HG03521 (cell line): ENCODE results near the gene C5.
A peak's percentile ranks its signal among the peaks of the same experiment; 100 is the strongest.

Experiments used
- ATAC-seq: cut with Tn5 transposase; IDR thresholded peaks from one replicate; pipeline ENCODE4 v1.9.1; 2021; ENCODE audit warnings: mild to moderate bottlenecking, moderate library complexity; ENCODE audit not compliant: unreplicated experiment

The C5 gene

GRCh38 chr9:120927269-120928014 is 122.6 kb downstream of the C5 start:
- no peak for ATAC-seq

DNA sequence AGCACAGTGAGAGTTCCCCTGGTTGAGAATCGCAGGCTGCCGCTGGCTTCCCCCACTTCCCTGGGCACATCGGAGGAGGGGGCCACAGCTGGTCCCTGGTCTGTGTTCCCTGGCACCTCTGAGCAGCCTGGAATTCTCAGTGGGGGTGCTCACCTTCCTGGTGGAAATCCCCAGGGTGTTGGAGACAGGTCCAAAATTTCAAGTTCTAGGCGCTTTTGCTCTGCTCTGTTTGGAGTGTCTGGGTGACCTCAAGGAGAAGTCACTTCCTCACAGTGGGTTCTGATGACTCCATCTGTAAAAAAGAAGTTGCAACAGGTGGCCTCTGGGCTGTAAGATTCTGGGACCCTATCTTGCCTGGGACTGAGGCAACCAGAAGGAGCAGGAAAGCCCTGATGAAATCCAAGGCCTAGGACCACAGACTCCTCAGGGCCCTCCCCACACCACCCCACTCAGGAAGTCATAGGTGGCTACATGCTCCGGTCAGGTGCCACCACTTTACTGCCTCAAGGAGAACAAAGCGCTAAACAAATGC is 123.6 kb downstream of the C5 start, which contains the start of gene TRAF1:
TRAF1 (minus strand) TSS at position 400 of the 532 bp plus-strand sequence. CDS start 721 bp downstream, outside the sequence.
- peak; percentile 17 for ATAC-seq

DNA sequence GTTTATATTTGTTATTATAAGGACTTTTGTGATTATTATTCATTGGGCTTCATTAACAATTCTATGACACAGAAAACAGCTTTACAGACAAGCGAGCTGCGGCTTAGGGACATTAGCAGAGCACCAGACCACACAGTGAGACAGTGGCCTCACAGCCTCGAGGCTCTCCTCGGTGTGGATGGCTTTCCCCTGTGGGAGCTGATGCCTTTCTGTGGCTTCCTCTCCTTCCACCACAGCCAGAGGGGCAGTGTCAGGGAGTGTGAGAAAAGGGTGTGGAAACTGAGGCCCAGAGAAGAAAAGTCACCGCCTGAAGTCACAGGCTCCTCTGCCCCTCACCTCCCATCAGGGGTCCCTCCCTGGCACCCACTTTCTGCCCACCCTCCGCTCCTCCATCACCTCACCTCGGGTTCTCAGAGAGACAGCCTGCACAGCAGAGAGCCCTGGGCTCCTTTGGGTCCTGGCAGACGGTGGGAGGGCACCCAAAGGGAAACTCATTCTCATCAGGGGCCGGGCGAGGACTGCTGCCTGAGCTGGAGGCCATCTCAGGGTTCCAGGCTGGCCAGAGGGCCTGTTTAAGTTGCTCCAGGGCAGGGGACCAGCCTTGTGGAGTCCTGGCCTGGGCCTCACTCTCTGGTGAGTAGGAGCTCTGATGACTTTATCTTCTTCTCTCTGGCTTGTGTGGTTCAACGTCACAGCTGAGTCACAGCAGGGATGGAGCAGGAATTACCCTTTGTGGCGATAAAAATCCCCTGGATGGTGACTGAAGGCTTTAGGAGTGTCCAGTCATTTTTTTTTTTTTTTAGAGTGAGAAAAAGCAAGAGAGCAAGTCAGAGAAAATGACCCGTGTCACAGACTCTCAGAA is 124.3 kb downstream of the C5 start:
- ATAC-seq = peak; percentile 29

GRCh38 chr9:120924698-120925534 is 125.2 kb downstream of the C5 start:
- ATAC-seq = no peak

GRCh38 chr9:120923620-120924328 is 126.3 kb downstream of the C5 start:
- ATAC-seq = no peak

DNA sequence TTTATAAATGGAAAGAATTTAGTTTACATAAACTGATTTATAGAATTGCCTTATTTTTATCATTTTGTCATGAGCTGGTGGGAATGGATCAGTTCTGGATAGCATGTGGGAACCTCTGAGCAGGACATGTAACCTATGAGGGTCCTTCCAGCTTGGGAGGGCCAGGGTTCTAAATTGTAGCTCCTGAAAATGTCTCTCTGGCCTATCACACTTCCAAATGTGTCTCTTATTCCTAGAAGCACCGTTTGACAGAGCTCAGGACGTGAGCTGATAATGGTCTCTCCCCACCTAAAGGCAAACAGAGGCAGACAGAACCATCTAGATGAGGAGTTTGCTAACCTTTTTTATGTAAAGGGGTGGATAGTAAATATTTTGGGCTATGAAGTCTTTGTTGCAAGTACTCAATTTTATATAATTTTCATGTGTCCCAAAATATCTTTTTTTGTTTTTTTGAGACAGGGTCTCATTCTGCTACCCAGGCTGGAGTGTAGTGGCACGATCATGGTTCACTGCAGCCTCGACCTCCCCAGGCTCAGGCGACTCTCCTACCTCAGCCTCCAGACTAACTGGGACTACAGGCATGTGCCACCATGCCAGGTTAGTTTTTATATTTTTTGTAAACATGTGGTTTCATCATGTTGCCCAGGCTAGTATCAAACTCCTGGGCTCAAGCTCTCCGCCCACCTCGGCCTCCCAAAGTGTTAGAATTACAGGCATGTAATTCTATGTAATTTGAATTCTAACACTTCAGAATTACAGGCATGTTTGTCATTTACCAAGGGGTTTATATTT is 127.5 kb downstream of the C5 start:
- no peak for ATAC-seq

DNA sequence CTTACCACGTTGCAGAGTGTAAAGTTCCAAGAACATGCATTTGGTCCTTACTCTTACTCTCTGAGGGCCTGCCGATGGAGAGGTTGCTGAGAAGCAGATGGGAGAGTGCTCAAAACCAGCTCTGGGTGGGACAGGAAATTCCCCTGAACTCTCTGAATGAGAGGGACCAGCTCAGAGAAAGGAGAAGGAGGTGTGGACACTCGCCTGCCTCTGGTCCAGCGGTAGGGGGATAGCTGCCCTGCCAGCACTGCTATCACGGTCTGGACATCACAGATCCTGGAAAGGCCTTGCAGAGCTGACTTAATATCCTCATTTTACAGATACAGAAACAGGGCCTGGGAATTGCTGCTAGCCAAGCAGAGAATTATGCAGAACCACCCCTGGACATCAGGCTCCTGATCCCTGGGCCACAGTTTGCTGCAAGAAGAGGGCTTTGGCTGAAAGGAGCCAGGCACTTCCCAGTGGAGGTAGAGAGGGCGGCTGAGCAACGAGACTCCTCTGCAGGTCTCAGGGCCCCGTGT is 128.4 kb downstream of the C5 start:
- ATAC-seq = no peak

- ATAC-seq = no peak
Observed at GRCh38 chr9:120920806-120921178, 129.3 kb downstream of the C5 start.

GRCh38 chr9:120919843-120920805 is 130.0 kb downstream of the C5 start:
- no peak for ATAC-seq

GRCh38 chr9:120918931-120919842 is 130.9 kb downstream of the C5 start:
- no peak for ATAC-seq

DNA sequence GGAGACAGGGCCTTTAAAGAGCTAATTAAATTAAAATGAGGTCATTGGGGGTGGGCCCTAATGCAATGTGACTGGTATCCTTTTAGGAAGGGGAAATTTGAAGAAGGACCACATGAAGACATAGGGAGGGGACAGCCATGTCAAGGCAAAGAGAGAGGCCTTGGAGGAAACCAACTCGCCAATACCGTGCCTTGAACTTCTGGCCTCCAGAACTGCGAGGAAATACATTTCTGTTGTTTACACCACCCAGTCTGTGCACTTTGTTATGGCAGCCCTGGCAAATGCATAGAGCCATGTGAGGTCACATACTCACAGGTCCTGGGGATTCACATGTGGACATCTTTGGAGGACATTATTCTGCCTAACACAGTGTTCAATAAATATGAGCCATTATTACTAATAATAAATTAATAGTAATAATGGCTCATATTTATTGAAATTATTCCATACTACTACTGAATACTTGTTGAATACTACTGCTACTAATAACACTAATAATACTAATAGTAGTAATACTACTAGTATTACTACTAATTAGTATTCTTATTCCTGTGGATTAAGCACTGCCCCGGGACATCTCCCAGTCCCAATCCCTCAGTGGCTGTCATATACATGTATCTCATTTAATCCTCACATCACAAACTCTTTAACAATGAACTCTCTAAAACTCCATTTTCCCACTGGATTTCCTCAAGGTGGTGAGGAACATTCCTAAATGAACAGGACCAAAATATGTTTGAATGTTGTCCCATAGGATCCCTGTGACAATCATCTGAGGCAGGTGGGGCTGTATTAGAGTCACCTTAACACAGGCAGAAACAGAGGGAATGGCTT is 131.9 kb downstream of the C5 start:
- no peak for ATAC-seq

DNA sequence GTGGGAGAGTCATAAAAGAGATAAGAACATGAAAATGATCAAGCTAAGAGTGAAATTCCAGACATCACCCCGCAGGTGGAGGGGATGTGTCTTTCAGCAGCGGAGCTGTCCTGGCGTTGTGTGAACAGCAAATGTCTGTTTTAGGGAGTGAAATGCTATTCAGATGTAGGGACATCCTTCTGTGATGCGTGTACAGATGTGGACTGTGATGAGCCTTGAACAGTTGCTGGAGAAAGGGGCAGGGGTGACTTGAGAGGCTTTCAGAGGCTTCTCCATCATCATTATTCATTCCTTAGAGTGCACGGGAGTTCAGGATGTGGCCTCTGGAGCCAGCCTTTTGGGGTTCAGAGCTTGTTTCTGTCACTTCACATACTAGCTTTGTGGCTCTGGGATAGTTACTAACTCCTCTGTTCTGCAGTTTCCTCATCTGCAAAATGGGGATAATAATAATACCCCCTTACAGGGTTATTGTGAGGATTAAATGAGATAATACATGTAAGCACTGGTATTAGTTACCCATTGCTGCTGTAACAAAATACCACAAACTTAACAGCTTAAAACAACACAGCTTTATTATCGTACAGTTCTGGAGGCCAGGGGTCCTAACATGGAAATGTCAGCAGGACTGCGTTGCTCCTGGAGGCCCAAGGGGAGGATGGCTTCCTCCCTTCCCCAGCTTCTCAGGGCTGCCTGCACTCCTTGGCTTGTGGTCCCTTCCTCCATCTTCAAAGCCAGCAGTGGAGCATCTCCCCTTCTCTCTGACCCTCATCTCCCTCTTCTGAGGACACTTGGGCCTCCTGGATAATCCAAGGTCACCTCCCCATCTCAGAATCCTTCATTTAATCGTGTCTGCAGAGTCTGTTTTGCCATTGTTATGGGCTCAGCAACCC is 132.8 kb downstream of the C5 start:
- ATAC-seq = no peak

DNA sequence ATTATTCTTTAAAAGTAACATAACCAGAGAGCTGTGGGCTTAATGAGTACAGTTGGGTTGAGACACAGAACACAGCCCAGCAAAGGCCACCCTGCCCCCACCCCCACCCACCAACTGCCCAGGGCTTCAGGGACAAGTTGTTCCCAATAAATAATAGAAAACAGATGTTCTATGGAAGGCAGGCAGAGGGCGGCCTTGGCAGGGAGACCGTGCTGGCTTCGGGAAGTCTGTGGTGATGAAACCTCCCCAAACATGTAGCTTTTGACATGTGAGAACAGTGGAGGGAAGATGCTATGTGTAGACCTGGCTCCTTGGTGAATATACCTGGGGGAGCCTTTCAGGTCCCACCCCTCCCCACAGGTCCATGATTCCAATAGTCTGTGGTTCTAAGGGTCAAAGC is 133.5 kb downstream of the C5 start:
- ATAC-seq = no peak

DNA sequence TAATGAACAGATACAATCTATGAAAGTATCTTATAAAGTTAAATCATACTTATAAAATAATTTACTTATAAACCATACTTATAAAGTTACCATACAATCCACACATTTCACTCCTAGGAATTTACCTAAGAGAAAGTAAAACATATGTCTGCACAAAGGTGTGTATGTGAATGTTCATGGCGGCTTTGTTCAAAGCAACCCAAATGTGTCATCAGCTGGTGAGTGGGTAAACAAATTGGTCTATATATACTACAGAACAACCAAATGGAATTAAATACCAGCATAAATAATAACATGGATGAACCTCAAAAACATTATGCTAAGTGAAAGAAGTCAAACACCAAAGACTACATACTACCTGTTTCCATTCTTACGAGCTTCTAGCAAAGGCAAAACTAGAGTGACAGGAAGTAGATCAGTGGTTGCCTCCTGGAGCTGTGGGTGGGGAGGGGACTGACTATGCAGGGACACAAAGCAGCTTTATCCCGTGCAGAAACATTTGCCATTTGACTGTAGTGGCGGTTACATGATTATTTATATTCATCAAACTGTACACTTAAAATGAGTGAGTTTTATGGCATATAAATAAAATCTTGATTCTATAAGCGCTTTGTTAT is 134.1 kb downstream of the C5 start:
- no peak for ATAC-seq

DNA sequence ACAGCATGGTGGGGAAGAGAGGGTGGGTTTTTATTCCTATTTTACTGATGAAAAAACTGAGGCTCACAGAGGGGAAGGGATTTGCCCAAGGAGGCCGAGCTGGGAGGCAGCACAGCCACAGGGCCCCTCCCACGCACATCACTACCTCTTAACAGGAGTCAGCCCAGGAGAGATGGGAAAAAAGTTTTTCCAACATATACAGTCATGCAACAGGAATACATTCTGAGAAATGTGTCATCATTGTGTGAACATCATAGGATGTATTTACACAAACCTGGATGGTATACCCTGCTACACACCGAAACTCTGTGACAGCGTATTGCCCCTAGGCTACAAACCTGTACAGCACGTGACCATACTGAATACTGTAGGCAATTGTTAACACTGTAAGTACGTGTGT is 135.1 kb downstream of the C5 start:
- ATAC-seq = no peak
